GM21526 (cell line): Measurements from ENCODE around the gene JAKMIP2.
"Not testable (repeated sequence)": the region's sequence is repeated elsewhere in the genome, so short reads cannot be mapped to it uniquely, and the experiment has no call there.

Experiments
- ATAC-seq: cut with Tn5 transposase; IDR thresholded peaks from one replicate; pipeline ENCODE4 v1.9.1; 2021; ENCODE audit warnings: moderate library complexity; ENCODE audit not compliant: unreplicated experiment, low FRiP score

The JAKMIP2 gene

GRCh38 chr5:147751156-147751830 is 31.2 kb downstream of the JAKMIP2 start:
- no peak for ATAC-seq

DNA sequence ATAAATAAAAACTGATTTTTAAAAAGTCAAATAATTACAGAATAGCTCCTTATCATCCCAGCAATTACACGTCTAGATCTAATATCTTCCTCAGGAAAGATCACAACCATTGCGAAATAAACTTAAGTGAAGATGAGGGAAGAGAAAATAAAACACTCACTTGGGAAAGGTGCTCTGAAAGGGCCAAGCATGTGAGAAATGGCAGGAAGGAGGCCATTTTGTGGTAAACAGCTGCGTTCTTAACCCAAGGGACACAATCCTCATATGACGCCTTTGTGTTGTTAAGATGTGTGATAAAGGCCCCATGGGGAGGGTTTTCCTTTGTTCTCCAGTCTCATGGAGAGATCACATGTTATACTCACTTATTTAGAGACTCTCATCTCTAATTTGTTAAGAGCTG is 32.5 kb downstream of the JAKMIP2 start:
- no peak for ATAC-seq

DNA sequence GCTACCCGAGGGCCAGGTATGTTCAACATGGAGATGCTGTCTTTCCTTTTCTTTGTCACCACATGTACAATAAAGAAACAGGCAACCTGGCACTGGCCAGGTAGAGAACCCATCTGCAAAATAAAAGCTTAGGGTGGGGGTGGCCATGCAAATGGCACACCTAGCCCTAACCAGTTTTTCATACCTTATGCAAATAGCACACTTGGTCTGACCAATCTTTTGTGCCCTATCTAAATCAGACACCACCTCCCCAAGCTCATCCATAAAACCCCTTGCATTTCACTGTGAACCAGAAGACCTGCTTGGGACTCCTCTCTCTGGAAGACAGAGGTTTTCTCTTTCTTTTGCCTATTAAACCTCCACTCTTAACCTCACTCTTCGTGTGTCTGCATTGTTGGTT is 33.9 kb downstream of the JAKMIP2 start:
- no peak for ATAC-seq

GRCh38 chr5:147746986-147747385 is 35.5 kb downstream of the JAKMIP2 start:
- ATAC-seq = no peak

DNA sequence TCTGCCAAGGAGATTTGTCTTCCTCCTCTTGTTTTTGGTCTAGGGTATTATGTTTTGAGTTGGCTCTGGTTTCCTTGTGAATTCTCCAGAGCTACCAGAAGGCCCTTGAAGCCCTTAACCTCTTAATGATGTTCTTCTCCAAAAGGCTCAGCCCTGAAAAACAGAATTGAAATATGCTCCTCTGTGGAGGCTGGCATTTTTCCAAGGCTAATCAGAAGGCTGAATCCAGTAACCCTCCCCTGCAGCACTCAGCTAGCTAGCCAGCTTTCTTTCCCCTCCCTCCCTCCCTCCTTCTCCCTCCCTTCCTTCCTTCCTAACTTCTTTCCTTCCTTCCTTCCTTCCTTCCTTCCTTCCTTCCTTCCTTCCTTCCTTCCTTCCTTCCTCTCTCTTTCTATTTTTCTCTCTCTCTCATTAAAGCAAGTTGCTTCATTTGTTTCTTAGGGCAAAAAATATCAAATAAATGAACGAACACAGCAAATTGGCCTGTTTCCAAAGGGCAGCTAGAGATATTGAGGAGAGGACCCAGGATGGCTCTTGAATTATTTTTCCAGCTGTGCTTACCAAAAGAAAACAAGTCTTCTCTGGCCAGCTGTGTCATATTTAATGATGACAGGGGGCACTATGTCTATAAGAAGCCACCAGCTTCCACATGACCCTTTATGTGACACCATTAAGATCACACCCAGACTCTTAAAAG is 38.7 kb downstream of the JAKMIP2 start:
- ATAC-seq = no peak

DNA sequence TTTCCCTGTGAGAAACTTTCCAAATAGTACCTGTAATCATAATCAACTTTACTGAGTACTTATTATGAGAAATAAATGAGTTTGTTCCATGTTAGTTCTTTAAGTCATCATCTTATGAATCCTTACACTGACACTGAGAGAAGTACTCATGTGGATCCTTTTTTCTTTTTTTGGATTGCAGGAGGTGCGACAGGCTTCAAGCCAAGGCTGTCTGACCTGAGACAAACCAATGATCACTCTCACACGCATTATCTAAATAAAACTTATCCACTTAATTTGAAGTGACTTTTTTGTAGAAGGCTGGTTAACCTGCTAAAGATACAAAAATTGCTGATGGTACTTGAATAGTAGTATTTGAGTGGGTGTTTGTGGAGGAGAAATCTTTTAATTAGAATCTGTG is 39.5 kb downstream of the JAKMIP2 start:
- ATAC-seq = no peak

DNA sequence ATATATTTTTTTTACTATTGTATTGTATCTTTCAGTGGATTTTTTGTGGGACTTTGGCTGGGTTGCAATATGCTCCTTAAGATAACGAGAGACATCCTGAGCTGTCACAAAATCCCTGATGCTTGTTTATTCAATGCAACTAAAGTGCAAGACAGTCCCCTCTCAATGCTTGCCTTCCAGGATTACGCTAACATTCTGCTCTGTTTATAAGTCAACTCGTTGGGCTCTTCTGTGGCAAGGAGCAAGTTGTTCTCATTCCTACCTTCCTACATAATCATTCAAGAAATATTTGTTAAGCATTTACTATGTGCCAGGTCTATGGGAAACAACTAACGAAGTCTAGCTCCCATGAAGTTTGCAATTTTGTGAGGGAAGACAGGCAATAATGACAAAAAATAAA is 40.4 kb downstream of the JAKMIP2 start:
- no peak for ATAC-seq

- ATAC-seq = no peak
These were observed 41.7 kb downstream of the JAKMIP2 start for GRCh38 chr5:147740864-147741263.

DNA sequence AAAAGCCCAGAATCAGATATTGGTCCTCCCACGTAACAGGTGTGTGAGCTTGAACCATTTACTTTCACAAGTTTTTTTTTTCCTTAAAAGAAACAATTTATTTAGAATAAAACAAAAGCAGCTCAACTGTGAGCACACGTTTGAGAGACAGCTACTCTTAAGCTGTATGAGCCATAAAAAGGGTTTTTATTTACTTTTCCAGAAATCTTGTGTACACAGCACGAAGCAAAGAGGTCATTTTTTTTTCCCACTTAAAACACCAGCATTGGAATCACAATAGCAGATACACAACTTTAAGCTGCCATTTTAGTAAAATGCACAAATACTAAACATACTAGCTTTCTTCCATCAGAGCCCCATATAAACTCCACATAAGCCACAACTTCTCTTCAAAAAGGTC is 44.6 kb downstream of the JAKMIP2 start:
- no peak for ATAC-seq

DNA sequence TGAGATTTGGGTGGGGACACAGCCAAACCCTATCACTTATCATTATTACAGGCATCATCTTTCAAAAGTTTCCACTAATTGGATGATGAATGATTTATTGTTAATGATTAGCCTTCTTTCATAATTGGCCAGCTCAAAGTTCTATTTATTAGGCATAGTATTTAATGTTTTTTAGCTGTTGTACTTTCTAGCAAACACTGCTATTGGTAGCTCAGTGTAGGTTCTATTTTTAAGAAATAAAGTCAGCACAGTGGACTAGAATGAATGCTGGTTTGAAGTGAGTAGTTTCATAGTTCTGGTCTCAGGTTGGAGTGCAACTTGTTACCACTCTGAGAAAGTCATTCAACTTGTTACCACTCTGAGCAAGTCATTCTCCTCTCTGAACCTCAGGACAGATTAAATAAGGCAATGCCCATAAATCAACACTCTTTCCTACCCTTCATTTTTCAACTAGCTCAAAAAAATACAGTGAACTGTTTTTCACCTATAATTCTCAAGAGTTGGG is 46.9 kb downstream of the JAKMIP2 start:
- ATAC-seq = no peak

DNA sequence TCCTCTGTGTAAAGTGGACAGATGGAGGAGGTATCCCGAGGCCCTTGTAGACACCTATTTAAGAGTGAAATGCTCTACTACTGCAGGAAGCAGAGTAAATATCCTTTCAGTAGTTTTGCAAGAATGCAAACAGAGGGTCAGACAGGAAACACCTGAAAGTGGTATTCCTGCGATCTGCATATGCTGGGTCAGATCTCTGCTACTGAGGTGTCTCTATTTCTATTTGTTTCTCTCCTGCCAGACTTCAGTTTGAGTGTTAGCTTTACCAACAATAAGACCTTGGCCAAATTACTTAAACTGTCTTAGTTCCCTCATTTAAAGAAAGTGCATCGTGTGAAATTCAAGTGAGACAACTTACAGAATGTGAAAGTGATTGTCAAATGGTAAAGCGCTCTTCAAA is 47.6 kb downstream of the JAKMIP2 start:
- ATAC-seq = no peak

GRCh38 chr5:147733075-147733474 is 49.5 kb downstream of the JAKMIP2 start:
- no peak for ATAC-seq

DNA sequence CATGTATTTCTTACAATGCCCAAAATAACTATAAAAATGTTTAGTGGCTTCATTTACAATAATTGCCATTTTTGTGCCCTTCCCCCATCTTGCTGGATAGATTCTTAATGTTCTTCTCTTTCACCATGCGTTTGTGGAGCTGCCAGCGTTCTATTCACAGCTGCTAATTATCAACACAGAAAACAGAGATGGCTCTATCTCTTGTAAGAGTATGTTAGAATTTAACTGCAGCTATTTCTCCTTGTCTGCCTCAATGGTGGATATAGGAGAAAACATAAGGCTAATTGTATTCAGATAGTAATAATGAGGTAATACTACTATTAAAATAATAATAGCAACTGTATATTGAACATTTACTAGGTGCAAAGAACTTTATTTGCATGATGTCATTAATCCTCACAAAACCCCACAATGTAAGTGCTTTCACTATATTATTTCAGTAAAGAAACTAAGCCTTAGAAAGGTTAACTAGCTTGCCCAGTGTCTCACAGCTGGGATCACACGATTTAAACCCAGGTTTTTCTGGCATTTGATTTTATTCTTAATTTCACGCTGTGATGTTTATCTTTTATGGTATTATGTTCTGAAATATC is 50.1 kb downstream of the JAKMIP2 start:
- ATAC-seq = no peak

GRCh38 chr5:147731431-147732290 is 50.9 kb downstream of the JAKMIP2 start:
- no peak for ATAC-seq

DNA sequence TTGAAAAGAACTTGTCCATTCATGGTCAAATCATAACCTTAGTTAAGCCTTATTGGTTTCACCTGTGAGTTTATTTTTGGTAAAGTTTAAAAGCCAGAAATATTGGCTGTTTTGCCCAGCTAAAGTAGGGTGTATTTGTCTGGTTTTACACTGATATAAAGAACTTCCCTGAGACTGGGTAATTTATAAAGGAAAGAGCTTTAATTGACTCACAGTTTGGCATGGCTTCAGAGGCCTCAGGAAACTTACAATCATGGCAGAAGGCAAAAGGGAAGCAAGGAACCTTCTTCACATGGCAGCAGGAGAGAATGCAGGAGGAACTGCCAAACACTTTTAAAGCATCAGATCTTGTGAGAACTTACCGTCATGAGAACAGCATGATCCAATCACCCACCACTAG is 55.3 kb downstream of the JAKMIP2 start:
- ATAC-seq = no peak

DNA sequence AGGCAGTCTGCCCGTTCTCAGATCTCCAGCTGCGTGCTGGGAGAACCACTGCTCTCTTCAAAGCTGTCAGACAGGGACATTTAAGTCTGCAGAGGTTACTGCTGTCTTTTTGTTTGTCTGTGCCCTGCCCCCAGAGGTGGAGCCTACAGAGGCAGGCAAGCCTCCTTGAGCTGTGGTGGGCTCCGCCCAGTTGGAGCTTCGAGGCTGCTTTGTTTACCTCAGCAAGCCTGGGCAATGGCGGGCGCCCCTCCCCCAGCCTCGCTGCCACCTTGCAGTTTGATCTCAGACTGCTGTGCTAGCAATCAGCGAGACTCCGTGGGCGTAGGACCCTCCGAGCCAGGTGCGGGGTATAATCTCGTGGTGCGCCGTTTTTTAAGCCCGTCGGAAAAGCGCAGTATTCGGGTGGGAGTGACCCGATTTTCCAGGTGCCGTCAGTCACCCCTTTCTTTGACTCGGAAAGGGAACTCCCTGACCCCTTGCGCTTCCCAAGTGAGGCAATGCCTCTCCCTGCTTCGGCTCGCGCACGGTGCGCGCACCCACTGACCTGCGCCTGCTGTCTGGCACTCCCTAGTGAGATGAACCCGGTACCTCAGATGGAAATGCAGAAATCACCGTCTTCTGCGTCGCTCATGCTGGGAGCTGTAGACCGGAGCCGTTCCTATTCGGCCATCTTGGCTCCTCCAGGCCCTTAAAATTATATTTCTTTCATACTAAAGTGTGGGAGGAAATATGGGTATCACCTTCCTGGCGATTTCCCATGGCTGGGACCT is 61.2 kb downstream of the JAKMIP2 start:
- ATAC-seq = not testable (repeated sequence)

- ATAC-seq = no peak
These were observed 68.8 kb downstream of the JAKMIP2 start for GRCh38 chr5:147713550-147714295.

DNA sequence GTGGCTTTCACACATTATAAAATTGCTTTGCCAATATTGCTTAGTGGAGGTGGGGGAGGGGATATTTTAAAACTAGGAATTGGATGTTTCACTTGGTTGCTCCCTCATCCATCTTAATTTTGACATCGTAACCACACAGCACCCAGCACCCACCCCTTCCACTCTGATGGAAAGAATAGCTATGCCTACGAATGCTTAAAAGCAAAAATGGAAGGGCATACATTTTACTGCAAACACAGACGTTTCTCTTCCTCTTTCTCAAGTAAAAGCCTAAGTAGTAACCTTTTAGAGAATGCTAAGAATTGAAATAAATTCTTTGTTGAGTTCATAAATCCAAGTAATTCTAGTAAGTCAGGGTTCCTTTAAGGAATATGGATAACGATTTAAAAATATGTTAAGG is 69.9 kb downstream of the JAKMIP2 start:
- no peak for ATAC-seq

DNA sequence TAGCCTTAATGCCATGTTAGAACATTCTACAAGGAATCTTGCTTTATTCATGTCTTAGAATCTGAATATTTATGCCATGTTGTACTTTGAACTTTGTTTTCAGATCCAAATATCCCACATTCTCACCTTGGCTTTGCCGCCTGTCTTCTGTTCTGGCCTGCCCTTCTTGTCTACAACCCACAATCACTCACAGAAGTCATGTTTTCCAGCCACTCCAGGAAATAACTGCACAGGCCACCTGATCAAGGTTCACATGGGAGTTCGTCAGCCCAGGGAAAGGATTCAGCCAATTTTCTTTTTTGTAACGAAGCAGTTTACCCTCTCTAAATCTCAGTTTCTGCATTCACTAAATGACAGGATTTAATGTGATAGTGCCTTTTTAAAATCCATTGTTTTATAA is 70.5 kb downstream of the JAKMIP2 start:
- no peak for ATAC-seq
